Activated B cell treated with CpG ODN at 0.5 μM for 24 hours (primary cell): Measurements from ENCODE around the gene ARHGEF28. TPM values are rescaled to one million over a fixed set of nuclear protein-coding genes. Genes with fewer than 3 reads are reported as not detected.

Source experiments
- ATAC-seq: fragments of 200-7000 bp; cut with Tn5 transposase; one replicate; pipeline ENCODE4 v1.10.0; 2021; ENCODE audit warnings: low read depth, mild to moderate bottlenecking, moderate library complexity
- CTCF ChIA-PET: fragments of 350-600 bp; sonication (Branson Sonifier 250); formaldehyde crosslinking; loops from one replicate; lab custom pipeline; 2021; ENCODE audit warnings: antibody characterized with exemption; lab: Charles Lee
- POLR2A ChIA-PET: fragments of 350-600 bp; sonication (Branson Sonifier 250); formaldehyde crosslinking; loops from one replicate; lab custom pipeline; 2021; ENCODE audit warnings: antibody characterized with exemption; lab: Charles Lee
- DNase-seq: peaks from one replicate; pipeline ENCODE4 v3.0.0; 2022
- H3K27ac Mint-ChIP-seq: one replicate; pipeline ENCODE4 v1.8.0; 2020; ENCODE audit warnings: mixed read lengths
- H3K27me3 Mint-ChIP-seq: one replicate; pipeline ENCODE4 v1.8.0; 2021; ENCODE audit warnings: mixed read lengths
- H3K36me3 Mint-ChIP-seq: one replicate; pipeline ENCODE4 v1.8.0; 2021; ENCODE audit warnings: low read depth, mixed read lengths
- H3K4me1 Mint-ChIP-seq: one replicate; pipeline ENCODE4 v1.8.0; 2021; ENCODE audit warnings: mixed read lengths
- H3K4me3 Mint-ChIP-seq: one replicate; pipeline ENCODE4 v1.8.0; 2020; ENCODE audit warnings: mild to moderate bottlenecking, mixed read lengths
- H3K9me3 Mint-ChIP-seq: one replicate; pipeline ENCODE4 v1.8.0; 2020; ENCODE audit warnings: mixed read lengths
- CTCF ChIP-seq: fragments of 200-600 bp; IDR thresholded peaks from one replicate; pipeline ENCODE4 v1.8.0; 2022; ENCODE audit warnings: antibody characterized with exemption, mild to moderate bottlenecking
- intact Hi-C: fragments of 100-400 bp; cut with micrococcal nuclease; formaldehyde crosslinking; loops from one replicate; pipeline ENCODE4 v1.15.1; 2024
- total RNA-seq: library from RNA; stranded (reverse); gene quantifications from 2 replicates; pipeline ENCODE4 v1.2.3, GENCODE V29; 2022

The ARHGEF28 gene
- total RNA-seq, 1 donor from 2014 or later, result not detected

GRCh38 chr5:73754254-73754653, 128.3 kb downstream of the ARHGEF28 start:
- intact Hi-C loops, result no loop called here
- H3K27ac Mint-ChIP-seq, result no peak overlapping the region
- H3K4me3 Mint-ChIP-seq, result no peak overlapping the region
- H3K9me3 Mint-ChIP-seq, result no peaks in the 10 kb centered on the region
- DNase-seq (no peak), ATAC-seq (no peak)
- no peak for TF ChIP-seq CTCF
- H3K36me3 Mint-ChIP-seq, result no peaks in the 10 kb centered on the region
- H3K4me1 Mint-ChIP-seq, result no peaks in the 10 kb centered on the region
- POLR2A ChIA-PET, result no interaction called here
- CTCF ChIA-PET, result no interaction called here
- H3K27me3 Mint-ChIP-seq, result peaks cover 11% of the 10 kb centered on the region

GRCh38 chr5:73757416-73757815, 131.4 kb downstream of the ARHGEF28 start:
- Mint-ChIP-seq H3K27me3 (peaks cover 6% of the 10 kb centered on the region), H3K9me3 (no peaks in the 10 kb centered on the region), H3K4me3 (no peak overlapping the region), H3K36me3 (no peaks in the 10 kb centered on the region), H3K27ac (no peak overlapping the region), H3K4me1 (no peaks in the 10 kb centered on the region)
- POLR2A ChIA-PET, result no interaction called here
- no peak for TF ChIP-seq CTCF
- DNase-seq, result no peak
- intact Hi-C loops, result no loop called here
- no peak for ATAC-seq
- CTCF ChIA-PET, result no interaction called here

GRCh38 chr5:73759771-73760170, 133.8 kb downstream of the ARHGEF28 start:
- CTCF ChIA-PET, result interaction anchor here (0.6 kb wide), 1 partner anchor 223 kb away, joined by 3 read pairs; no protein-coding TSS in a partner anchor

GRCh38 chr5:73763300-73764032, 137.5 kb downstream of the ARHGEF28 start:
- Mint-ChIP-seq H3K9me3 (no peaks in the 10 kb centered on the region), H3K4me3 (no peak overlapping the region), H3K27me3 (peaks cover 3% of the 10 kb centered on the region), H3K27ac (no peak overlapping the region), H3K36me3 (no peaks in the 10 kb centered on the region), H3K4me1 (no peaks in the 10 kb centered on the region)
- DNase-seq, result no peak
- intact Hi-C loops, result no loop called here
- ChIA-PET POLR2A (no interaction called here), CTCF (no interaction called here)
- no peak for ATAC-seq
- no peak for TF ChIP-seq CTCF

More at GRCh38 chr5:73759771-73760170, 133.8 kb downstream of the ARHGEF28 start:
- POLR2A ChIA-PET, result no interaction called here
- Mint-ChIP-seq H3K27ac (no peak overlapping the region), H3K9me3 (no peaks in the 10 kb centered on the region), H3K4me1 (no peaks in the 10 kb centered on the region), H3K36me3 (no peaks in the 10 kb centered on the region), H3K4me3 (no peak overlapping the region), H3K27me3 (peaks cover 5% of the 10 kb centered on the region)
- no peak for ATAC-seq
- TF ChIP-seq CTCF, result no peak
- intact Hi-C loops, result no loop called here
- DNase-seq, result no peak

GRCh38 chr5:73764586-73764985, 138.6 kb downstream of the ARHGEF28 start:
- no peaks in the 10 kb centered on the region for H3K9me3 Mint-ChIP-seq
- no peak overlapping the region for H3K4me3 Mint-ChIP-seq
- CTCF ChIA-PET, result no interaction called here
- no peaks in the 10 kb centered on the region for H3K36me3 Mint-ChIP-seq
- H3K27ac Mint-ChIP-seq, result no peak overlapping the region
- H3K4me1 Mint-ChIP-seq, result no peaks in the 10 kb centered on the region
- DNase-seq (no peak), ATAC-seq (no peak)
- intact Hi-C loops, result no loop called here
- peaks cover 3% of the 10 kb centered on the region for H3K27me3 Mint-ChIP-seq
- POLR2A ChIA-PET, result no interaction called here
- TF ChIP-seq CTCF, result no peak
